Measurements from ENCODE around the gene SUSD4. TPM values are rescaled to one million over a fixed set of nuclear protein-coding genes. Genes with fewer than 3 reads are reported as not detected.

The SUSD4 gene
- total and polyA plus RNA-seq, 9 of the 15 experiments (the other 6 are each of a cell fraction or from before 2014, with no cell fraction given), result 0.06 to 1.7 (median 0.09) TPM; not detected in 4

DNA sequence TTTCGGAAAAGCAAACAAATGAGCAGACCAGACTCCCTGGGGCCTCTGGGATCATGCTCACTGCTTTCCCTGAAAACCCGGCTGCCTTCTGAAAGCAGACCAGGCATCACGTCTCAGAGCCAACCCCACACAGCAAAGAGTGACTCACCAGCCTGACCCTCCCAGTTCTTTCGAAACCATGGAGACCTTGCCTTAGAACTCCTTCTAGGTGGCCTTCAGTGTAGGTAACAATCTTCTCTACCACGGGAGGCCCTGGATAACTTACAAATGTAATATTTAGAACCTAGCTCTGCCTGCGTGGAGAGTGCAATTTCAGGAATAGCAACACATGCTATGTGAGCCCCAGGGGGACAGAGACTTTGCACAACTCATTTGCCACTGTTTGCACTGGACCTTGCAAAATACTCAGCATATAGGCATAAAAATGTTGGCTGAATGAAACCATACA lies 105.2 kb downstream of the SUSD4 start (continued):
- TF ChIP-seq ZNF655 (CRISPR knock-in tag; IDR thresholded peaks at IDR 0.05) (no peak), FOSL1 (tag; conservative IDR thresholded peaks at IDR 0.05) (peak; percentile 91), JUND (IDR thresholded peaks at IDR 0.05; ENCODE audit: borderline replicate concordance, low read depth, low read length) (peak; percentile 89), JUND (tag; IDR thresholded peaks at IDR 0.05; ENCODE audit: borderline replicate concordance, low read depth, low read length) (peak; percentile 46; the same call in 1 of the 3 replicates), ZC3H8 (IDR thresholded peaks at IDR 0.05) (no peak), CBX1 (IDR thresholded peaks at IDR 0.05; ENCODE audit: low read depth) (no peak), SIN3B (IDR thresholded peaks at IDR 0.05; ENCODE audit: low read depth) (no peak), RFX5 (IDR thresholded peaks at IDR 0.05; ENCODE audit: low read depth, low read length) (no peak), PRDM10 (IDR thresholded peaks at IDR 0.05; ENCODE audit: partially characterized antibody) (no peak), PURB (CRISPR knock-in tag; IDR thresholded peaks at IDR 0.05; ENCODE audit: low read depth) (no peak), NFE2L1 (tag; IDR thresholded peaks at IDR 0.05; ENCODE audit: borderline replicate concordance, low read depth) (no peak), SUPT5H (IDR thresholded peaks at IDR 0.05) (no peak), ZNF174 (CRISPR knock-in tag; IDR thresholded peaks at IDR 0.05) (no peak), SIX5 (IDR thresholded peaks at IDR 0.05; ENCODE audit: borderline replicate concordance in 1 of 2, insufficient read depth in 1 of 2, low read depth in 1 of 2, low read length in 2 of 2) (no peak), RAD21 (CRISPR knock-in tag; conservative IDR thresholded peaks at IDR 0.05 in 1 of 2, IDR thresholded peaks at IDR 0.05 in 1 of 2) (no peak), LEF1 (IDR thresholded peaks at IDR 0.05) (no peak), PTTG1 (tag; IDR thresholded peaks at IDR 0.05; ENCODE audit: low read depth) (no peak), FOXK2 (conservative IDR thresholded peaks at IDR 0.05 in 1 of 2, IDR thresholded peaks at IDR 0.05 in 1 of 2; ENCODE audit: low read depth in 2 of 2) (no peak), MIER1 (IDR thresholded peaks at IDR 0.05; ENCODE audit: low read depth) (no peak), ETV1 (tag; conservative IDR thresholded peaks at IDR 0.05; ENCODE audit: low read depth) (no peak), ELK3 (CRISPR knock-in tag; IDR thresholded peaks at IDR 0.05) (no peak), ZNF347 (CRISPR knock-in tag; IDR thresholded peaks at IDR 0.05; ENCODE audit: low read depth) (no peak), ZNF695 (CRISPR knock-in tag; IDR thresholded peaks at IDR 0.05) (no peak)
- TF ChIP-seq, protein P1, sequence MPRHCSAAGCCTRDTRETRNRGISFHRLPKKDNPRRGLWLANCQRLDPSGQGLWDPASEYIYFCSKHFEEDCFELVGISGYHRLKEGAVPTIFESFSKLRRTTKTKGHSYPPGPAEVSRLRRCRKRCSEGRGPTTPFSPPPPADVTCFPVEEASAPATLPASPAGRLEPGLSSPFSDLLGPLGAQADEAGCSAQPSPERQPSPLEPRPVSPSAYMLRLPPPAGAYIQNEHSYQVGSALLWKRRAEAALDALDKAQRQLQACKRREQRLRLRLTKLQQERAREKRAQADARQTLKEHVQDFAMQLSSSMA (CRISPR knock-in tag; IDR thresholded peaks at IDR 0.05), result no peak

Measured in K562 (cell line).